NCI-H2227 (cell line): ENCODE measurements around the gene SEPHS2.
A peak's percentile ranks its signal among the peaks of the same experiment; 100 is the strongest.
"Not testable (repeated sequence)": the region's sequence is repeated elsewhere in the genome, so short reads cannot be mapped to it uniquely, and the experiment has no call there.

Experiments used
- DNase-seq: peaks from one replicate; lab custom pipeline; 2025; ENCODE audit not compliant: unreplicated experiment; lab: John Stamatoyannopoulos, UW

Gene SEPHS2

DNA sequence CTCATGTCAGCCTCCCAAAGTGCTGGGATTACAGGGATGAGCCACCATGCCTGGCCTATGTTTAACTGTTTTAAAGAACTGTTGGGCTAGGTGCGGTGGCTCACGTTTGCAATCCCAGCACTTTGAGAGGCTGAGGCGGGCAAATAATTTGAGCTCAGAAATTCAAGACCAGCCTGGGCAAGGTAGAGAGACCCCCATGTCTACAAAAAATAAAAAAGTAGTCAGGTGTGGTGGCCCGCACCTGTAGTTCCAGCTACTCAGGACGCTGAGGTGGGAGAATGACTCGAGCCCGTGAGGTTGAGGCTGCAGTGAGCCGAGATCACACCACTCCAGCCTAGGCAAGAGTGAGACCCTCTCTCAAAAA, 24.9 kb upstream of the SEPHS2 start:
- DNase-seq = no peak

DNA sequence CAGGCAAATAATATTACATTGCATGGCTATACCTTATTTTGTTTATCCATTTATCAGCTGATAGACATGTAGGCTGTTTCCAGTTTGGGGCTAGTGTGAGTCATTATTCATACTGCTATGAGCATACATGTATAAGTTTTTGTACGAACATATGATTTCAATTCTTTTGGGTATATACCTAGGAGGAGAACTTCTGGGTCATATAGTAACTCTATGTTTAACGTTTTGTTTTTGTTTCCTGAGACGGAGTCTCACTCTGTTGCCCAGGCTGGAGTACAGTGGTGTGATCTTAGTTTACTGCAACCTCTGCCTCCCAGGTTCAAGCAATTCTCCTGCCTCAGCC, 24.5 kb upstream of the SEPHS2 start:
- DNase-seq = no peak

DNA sequence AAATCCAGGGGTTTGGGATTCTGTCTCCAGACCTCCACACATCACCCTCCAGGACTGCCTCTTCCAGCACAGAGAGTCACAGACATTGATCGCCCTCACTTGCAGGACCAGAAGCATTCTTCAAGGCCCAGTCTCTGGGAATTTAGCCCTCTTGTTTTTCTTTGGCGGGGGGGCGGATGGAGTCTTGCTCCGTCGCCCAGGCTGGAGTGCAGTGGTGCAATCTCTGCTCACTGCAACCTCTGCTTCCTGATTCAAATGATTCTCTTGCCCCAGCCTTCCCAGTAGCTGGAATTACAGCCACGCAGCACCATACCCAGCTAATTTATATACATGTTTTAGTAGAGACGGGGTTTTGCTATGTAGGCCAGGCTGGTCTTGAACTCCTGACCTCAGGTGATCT, 18.4 kb upstream of the SEPHS2 start:
- no peak for DNase-seq

DNA sequence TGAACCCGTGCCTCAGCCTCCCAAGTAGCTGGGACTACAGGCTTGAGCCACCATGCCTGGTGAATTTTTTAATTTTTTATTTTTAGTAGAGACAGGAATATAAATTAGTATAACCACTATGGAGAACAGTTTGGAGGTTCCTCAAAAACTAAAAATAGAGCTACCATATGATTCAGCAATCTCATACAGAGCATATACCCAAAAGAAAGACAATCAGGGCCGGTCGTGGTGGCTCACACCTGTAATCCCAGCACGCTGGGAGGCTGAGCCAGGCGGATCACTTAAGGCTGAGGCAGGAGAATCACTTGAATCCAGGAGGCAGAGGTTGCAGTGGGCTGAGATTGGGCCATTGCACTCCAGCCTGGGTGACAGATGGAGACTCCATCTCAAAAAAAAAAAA, 15.8 kb upstream of the SEPHS2 start:
- DNase-seq = not testable (repeated sequence)

DNA sequence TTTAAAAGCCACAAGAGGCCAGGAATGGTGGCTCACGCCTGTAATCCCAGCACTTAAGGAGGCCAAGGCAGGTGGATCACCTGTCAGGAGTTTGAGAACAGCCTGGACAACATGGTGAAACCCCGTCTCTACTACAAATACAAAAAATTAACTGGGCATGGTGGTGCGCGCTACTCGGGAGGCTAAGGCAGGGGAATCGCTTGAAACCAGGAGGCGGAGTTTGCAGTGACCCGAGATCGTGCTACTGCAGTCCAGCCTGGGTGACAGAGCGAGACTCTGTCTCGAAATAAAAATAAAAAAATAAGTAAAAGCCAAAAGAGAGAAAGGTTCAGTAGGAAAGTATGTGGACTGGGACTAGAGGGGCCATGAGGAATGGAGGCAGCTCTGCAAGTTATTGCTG, 13.8 kb upstream of the SEPHS2 start:
- DNase-seq = no peak

GRCh38 chr16:30458561-30459394, 13.1 kb upstream of the SEPHS2 start:
- DNase-seq = no peak

- DNase-seq = no peak
Observed at GRCh38 chr16:30457743-30458560, 12.3 kb upstream of the SEPHS2 start.

DNA sequence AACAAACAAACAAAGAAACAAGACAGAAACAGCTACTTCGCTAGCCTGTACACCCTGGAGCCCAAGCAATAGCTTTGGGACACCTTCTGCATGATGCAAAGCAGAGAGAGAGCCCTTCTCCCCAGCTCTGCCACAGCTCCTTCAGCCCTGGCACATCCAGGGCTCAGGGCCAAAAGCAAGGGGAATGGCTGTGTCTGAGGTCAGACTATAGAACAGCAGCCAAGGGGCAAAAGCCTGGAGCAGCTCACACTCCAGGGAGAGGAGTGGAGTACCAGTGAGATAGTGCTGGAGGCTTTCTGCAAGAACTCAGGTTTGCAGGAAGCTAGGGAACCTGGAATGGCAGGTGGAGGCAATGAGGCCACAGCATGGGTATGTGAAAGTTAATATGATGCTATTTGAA, 11.6 kb upstream of the SEPHS2 start:
- no peak for DNase-seq

GRCh38 chr16:30456302-30456701, 10.6 kb upstream of the SEPHS2 start:
- DNase-seq = no peak

DNA sequence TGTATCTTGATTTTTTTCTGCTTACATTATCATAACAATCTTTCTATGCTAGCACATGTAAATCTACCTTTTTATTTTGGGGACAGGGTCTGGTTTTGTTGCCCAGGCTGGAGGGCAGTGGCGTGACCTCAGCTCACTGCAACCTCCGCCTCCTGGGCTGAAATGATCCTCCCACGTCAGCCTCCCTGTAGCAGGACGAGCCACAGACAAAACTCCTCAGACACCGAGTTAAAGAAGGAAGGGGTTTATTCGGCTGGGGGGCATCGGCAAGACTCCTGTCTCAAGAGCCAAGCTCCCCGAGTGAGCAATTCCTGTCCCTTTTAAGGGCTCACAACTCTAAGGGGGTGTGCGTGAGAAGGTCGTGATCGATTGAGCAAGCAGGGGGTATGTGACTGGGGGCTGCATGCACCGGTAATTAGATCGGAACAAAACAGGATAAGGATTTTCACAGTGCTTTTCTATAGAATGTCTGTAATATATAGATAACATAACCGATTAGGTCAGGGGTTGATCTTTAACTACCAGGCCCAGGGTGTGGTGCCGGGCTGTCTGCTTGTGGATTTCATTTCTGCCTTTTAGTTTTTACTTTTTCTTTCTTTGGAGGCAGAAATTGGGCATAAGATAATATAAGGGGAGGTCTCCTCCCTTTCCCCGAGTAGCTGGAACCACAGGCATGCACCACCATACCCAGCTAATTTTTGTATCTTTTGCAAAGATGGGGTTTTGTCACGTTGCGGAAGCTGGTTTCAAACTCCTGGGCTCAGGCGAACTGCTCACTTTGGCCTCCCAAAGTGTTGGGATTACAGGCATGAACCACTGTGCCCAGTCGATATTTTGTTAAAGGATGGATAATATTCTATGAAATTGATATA, 7.3 kb upstream of the SEPHS2 start:
- DNase-seq = not testable (repeated sequence)

GRCh38 chr16:30449116-30449435, 3.4 kb upstream of the SEPHS2 start:
- no peak for DNase-seq

GRCh38 chr16:30447512-30448226, 2.0 kb upstream of the SEPHS2 start:
- no peak for DNase-seq

DNA sequence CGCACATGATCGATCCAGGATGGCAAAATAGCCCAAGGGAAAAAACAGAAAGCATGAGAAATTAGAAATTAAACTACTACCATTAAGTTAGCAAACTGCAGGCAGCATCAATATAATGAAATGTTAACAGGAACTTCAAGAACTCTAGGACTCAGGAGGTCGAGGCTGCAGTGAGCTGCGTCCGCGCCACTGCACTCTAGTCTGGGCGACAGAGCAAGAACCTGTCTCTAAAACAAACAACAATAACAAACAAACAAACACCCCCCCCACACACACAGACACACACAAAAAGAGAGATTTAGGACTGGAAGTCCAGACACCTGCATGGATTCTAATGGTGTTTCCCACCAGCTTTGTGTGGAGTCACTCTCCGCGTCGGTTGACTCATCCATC, 525 bp upstream of the SEPHS2 start:
- no peak for DNase-seq

DNA sequence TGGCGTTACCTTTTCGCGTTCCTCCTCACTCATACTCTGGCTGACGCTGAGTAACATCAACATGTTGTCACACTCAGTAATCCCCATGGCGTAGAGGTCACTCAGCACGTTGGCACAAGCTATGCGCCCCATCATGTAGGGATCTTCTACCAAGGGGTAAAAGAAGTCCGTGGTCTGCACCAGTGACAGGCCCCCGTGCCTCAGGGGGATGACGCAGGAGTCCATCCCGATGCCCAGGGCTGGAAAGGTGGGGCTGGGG, 596 bp downstream of the SEPHS2 start:
- no peak for DNase-seq

GRCh38 chr16:30444231-30445148, 1.2 kb downstream of the SEPHS2 start:
- peak; percentile 36 for DNase-seq

- DNase-seq = no peak
Observed at GRCh38 chr16:30443631-30444030, 2.0 kb downstream of the SEPHS2 start.

DNA sequence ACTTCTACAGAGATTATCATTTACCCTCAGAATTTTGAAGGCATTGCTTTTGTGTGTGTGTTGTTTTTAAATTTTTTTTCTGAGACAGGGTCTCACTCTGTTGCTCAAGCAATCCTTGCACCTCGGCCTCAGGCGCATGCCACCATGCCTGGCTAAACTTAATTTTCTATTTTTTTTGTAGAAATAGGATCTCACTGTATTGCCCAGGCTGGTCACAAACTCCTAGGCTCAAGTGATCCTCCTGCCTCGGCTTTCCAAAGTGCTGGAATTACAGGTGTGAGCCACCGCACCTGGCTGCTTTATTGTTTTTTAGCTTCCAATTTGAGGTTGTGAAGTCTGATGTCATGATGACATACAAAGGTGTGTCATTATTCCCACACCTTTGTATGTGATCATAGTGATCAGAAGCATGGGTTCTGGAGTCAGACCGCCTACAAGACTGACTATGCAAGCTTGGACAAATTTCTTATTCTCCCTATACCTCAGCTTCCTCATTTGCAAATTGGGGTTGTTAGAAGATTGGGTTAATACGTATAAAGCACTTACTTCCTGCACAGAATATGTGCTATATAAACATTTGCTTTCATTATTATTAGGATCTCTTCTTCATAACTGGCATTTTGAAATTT, 5.8 kb downstream of the SEPHS2 start:
- DNase-seq = no peak

DNA sequence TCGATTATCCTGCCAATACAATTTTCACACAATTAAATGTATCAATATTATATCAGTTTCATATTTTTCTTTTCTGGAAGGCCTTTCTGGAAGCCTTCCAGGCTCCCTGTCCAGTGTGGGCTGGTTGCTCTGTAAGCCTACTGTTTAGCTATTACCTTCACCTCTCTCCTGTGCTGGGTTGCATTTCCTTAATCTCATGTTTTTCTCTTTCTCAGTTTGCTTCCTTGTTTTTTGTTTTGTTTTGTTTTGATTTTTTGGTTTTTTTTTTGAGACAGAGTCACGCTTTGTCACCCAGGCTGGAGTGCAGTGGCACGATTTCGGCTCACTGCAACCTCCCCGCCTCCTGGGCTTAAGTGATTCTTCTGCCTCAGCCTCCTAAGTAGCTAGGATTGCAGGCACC, 6.8 kb downstream of the SEPHS2 start:
- DNase-seq = no peak

GRCh38 chr16:30437511-30438046, 8.1 kb downstream of the SEPHS2 start:
- DNase-seq = no peak

GRCh38 chr16:30434852-30435251, 10.8 kb downstream of the SEPHS2 start:
- no peak for DNase-seq
